GM12872 (cell line): ENCODE data around the gene VRK3.

Experiments
- TF ChIP-seq, protein P1 (sequence below): IDR thresholded peaks from 3 replicates; pipeline ENCODE4 v1.5.1; 2011; ENCODE audit warnings: low read depth, mild to moderate bottlenecking, low read length, moderate library complexity; ENCODE audit not compliant: insufficient read depth

VRK3 gene

DNA sequence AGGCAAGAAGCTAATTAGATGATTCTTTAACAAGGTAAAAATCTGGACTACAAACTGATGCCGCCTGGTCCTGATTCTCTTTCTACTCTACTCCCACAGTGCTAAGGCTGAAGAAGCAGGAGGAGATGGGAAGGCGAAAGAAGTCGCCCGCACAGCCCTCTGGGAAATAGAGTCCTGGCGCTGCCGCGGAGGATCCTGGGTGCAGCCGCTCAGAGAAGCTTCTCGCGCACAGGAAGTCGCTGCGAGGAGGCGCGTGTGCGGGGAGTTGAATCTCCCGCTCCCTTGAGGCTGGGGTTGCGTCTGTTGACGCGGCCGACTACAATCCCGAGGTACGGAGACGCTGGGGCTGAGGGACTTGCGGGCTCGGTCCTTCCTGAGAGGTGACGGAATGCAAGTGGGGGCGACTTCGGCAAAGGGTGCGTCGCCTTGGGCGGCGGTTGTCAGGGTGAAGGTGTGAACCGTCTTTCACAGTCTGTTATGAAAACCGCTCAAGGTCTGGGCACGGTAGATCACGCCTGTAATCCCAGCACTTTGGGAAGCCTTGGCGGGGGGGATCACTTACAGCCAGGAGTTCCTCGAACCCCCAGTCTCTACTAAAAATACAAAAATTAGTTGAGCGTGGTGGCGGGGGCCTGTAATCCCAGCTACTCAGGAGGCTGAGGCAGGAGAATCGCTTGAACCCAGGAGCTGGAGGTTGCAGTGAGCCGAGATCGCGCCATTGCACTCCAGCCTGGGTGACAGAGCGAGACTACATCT, 800 bp upstream of the VRK3 start, which contains the start of gene ZNF473:
ZNF473 (plus strand) TSS at position 212 of the 756 bp plus-strand sequence. CDS start 5,078 bp downstream, outside the sequence.
- TF ChIP-seq, protein P1, sequence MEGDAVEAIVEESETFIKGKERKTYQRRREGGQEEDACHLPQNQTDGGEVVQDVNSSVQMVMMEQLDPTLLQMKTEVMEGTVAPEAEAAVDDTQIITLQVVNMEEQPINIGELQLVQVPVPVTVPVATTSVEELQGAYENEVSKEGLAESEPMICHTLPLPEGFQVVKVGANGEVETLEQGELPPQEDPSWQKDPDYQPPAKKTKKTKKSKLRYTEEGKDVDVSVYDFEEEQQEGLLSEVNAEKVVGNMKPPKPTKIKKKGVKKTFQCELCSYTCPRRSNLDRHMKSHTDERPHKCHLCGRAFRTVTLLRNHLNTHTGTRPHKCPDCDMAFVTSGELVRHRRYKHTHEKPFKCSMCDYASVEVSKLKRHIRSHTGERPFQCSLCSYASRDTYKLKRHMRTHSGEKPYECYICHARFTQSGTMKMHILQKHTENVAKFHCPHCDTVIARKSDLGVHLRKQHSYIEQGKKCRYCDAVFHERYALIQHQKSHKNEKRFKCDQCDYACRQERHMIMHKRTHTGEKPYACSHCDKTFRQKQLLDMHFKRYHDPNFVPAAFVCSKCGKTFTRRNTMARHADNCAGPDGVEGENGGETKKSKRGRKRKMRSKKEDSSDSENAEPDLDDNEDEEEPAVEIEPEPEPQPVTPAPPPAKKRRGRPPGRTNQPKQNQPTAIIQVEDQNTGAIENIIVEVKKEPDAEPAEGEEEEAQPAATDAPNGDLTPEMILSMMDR: no peak

DNA sequence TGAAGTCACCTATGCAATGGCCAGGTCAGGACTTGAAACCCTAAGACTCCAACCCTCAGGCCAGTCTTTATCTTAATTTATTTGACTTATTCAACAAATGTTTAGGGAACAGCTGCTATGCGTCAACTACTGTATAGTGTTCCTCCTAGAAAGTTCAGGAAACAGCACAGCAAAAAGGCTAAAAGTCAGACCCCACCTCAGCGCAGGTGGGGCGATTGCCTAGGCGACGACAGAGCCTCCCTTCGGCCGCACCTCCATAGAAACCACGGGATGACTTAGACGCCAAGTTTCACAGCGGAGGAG, 502 bp downstream of the VRK3 start:
- TF ChIP-seq, protein P1: no peak

DNA sequence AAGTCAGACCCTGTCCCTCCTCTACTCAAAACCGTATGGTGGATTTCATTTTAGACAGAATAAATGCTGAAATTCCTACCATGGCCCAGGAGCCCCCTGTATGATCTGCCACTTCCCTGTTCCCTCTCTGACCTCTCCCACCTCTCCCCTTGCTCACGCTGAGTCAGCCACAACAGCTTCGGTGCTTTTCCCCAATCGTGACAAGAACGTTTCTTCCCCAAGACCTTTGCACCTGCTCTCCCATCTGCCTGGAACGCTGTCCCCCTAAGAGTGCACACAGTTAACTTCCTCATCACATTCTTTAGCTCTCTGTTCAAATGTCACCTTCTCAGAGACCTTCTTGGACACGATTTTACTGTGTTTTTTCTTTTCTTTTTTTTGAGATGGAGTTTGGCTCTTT, 2.3 kb downstream of the VRK3 start:
- TF ChIP-seq, protein P1: no peak

DNA sequence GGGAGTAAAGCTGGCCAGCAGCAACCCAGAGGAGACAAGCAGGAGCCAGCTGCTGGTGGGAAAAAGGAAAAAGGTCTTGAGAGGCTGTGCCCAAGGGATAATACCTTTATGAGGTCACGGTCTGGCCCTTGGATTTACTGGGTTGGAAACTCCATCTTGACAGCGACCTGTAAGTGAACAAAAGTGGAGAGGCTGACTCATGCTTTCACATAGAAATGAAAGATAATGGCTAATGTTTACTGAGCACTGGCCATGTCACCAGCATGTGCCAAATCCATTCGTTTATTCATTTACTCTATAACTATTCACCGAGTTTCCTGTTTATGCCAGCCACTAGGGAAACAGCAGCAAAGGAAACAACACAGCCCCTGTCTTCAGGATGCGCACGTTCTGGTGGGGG, 4.7 kb downstream of the VRK3 start:
- TF ChIP-seq, protein P1: no peak

DNA sequence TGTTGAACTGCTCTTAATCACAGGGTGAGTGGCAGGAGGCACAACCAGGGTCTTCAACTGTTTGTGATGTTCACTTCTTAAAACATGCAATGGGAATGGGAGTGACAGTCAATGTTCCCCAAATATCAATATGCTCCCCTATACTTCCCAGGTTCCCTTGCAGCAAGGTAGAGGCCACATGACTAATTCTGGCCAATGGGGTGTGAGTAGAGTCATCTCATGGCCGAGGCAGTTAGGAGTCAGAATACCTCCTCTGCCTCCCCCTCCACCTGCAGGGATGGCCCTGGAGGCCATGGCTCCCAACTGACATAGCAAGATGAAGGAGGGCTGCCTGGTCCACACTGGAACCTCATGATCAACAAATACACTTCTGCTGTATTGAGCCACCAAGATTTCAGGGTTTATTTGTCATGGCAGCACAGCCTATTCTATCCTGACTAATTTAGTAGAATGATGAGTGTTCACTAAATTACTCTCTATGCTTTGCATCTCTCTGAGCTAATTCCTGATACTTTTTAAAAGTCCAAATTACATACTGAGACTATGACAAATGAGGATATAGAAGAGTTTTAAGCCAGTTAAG, 8.9 kb downstream of the VRK3 start:
- TF ChIP-seq, protein P1: no peak

DNA sequence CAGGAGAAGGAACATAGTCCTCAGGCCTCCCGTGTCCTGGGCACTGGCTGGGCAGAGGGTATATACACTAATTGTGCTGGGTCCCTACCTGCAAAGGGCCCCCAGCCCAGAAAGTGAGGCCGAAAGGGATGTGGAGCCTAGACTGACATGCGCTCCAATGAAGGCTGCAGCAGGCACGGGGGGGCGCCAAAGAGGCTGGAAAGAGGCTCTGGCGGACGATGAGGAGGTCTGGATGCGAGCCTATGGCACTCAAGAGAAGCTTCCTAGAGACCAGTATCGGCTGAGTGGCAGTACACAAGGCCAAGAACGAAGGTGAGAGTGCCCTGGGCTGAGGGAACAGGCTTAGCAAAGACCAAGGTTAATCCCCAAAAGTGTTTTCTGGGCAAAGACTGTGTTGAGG, 16.6 kb downstream of the VRK3 start:
- TF ChIP-seq, protein P1: 0 out of 3 replicates have a peak, but pooled peaks have one; percentile 13

DNA sequence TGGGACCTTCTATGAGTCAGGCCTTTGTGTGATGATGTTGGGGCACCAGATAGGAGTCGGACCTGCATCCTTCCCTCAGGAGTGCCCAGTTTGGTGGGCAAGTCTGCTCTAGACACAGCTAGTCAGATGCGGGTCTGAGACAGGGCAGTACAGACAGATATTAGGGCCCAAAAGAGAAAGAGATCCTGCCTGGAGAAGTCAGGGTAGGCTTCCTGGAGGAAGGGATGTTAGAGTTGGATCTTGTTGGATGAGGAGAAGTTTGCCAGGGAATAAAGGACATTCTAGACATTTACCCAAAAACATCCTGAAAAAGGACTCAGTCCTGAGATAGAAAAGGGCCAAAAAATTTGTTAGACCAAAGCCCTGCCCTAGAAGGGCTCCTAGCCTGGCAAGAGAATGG, 17.2 kb downstream of the VRK3 start:
- TF ChIP-seq, protein P1: no peak
